ENCODE data around the gene DOCK2. TPM values are rescaled to one million over a fixed set of nuclear protein-coding genes. Genes with fewer than 3 reads are reported as not detected.

DOCK2 gene
- total and polyA plus RNA-seq, 2 donors (not counting 3 experiments of a cell fraction or from before 2014, with no cell fraction given): 0.62 to 4.8 TPM

- Histone ChIP-seq H3K9me1 (replicated peaks; ENCODE audit: control insufficient read depth, extremely low read depth, insufficient read depth, low read length) (no peaks in the 10 kb centered on the region), H3K79me2 (ENCODE audit: control insufficient read depth, insufficient read depth, low read length) (peaks cover 39% of the 10 kb centered on the region), H3K9me3 (replicated peaks; ENCODE audit: control insufficient read depth, insufficient read depth, low read length) (no peaks in the 10 kb centered on the region), H3K36me3 (ENCODE audit: control insufficient read depth in 2 of 2, extremely low read depth in 1 of 2, insufficient read depth in 2 of 2, low read length in 2 of 2) (no peaks in the 10 kb centered on the region), H3K27ac (ENCODE audit: insufficient read depth, low read depth, low read length) (no peak overlapping the region), H2AFZ (ENCODE audit: low read depth, low read length) (no peak overlapping the region), H3K27me3 (ENCODE audit: control insufficient read depth in 2 of 2, insufficient read depth in 2 of 2, low read length in 2 of 2) (no peaks in the 10 kb centered on the region), H3K4me3 (replicated peaks in 1 of 3; ENCODE audit: insufficient read depth in 1 of 3, low read depth in 1 of 3, low read length in 3 of 3) (no peak overlapping the region), H3K4me2 (ENCODE audit: insufficient read depth, low read length) (no peak overlapping the region), H3K4me1 (ENCODE audit: control insufficient read depth, extremely low read depth, insufficient read depth, low read length) (peaks cover 12% of the 10 kb centered on the region), H4K20me1 (replicated peaks; ENCODE audit: control insufficient read depth, extremely low read depth, insufficient read depth, low read length) (no peaks in the 10 kb centered on the region), H3K9ac (replicated peaks; ENCODE audit: extremely low read depth, insufficient read depth, low read length) (no peak overlapping the region)
- DNase-seq (ENCODE audit: low read depth, low spot score) (peak; percentile 5), FAIRE-seq (no peak)
- TF ChIP-seq EZH2 (IDR thresholded peaks at IDR 0.05; ENCODE audit: borderline replicate concordance, low read depth, low read length, severe bottlenecking): no peak
- TF ChIP-seq CTCF (IDR thresholded peaks at IDR 0.05; ENCODE audit: extremely low read depth in 1 of 2, insufficient read depth in 1 of 2, low read depth in 1 of 2, low read length in 2 of 2): no peak
- no peak for TF ChIP-seq MAX (IDR thresholded peaks at IDR 0.05; ENCODE audit: insufficient read depth, insufficient read length)
- no peak for TF ChIP-seq POLR2AphosphoS5 (IDR thresholded peaks at IDR 0.05; ENCODE audit: insufficient read depth, low read depth, low read length)
- TF ChIP-seq JUN (IDR thresholded peaks at IDR 0.05; ENCODE audit: borderline replicate concordance, insufficient read depth, insufficient read length, low read depth): no peak
- TF ChIP-seq GATA2 (IDR thresholded peaks at IDR 0.05; ENCODE audit: insufficient read depth, insufficient read length, low read depth, low read length): no peak
- TF ChIP-seq FOS (IDR thresholded peaks at IDR 0.05; ENCODE audit: borderline replicate concordance, insufficient read depth, low read length): no peak
- no peak for TF ChIP-seq MYC (IDR thresholded peaks at IDR 0.05; ENCODE audit: low read depth, low read length)
- no peak for TF ChIP-seq POLR2A (IDR thresholded peaks at IDR 0.05; ENCODE audit: low read depth, low read length)
- no TSS peak for BruUV-seq (replicated peaks)
- ChIA-PET CTCF (interaction anchor here (0.9 to 8.5 kb wide), 6 partner anchors 9 to 244 kb away, joined by 3 to 64 read pairs (median 4); partner anchors contain the start of gene INSYN2B), POLR2A (no interaction called here)
- dilution Hi-C loops (cut with MboI; ENCODE audit: extremely low pct_ligation_motif_present, low sequenced_read_pairs): no loop called here
- intact Hi-C loops (cut with micrococcal nuclease): no loop called here
Measured at GRCh38 chr5:169944922-169945680, 308.0 kb downstream of the DOCK2 start.
